CD14-positive monocyte (primary cell): Measurements from ENCODE around the gene RSPO3. TPM values are rescaled to one million over a fixed set of nuclear protein-coding genes. Genes with fewer than 3 reads are reported as not detected.

Experiments
- DNase-seq, 3 donors: peaks; one replicate each; pipeline ENCODE4 v3.0.0-alpha.2; 2011 to 2022
- H2AFZ ChIP-seq: 2 replicates; pipeline ENCODE4 v1.6.0; 2012; ENCODE audit warnings: mild to moderate bottlenecking, low read depth, low read length, inconsistent platforms; ENCODE audit not compliant: insufficient read depth, poor library complexity, severe bottlenecking
- H3K27ac ChIP-seq, 2 donors: 1 replicate in 1 of 2; 2 replicates in 1 of 2; pipeline ENCODE4 v1.5.1; 2012 to 2013; ENCODE audit warnings: low read length in 2 of 2, control low read depth in 1 of 2, inconsistent platforms in 1 of 2, low read depth in 1 of 2, mild to moderate bottlenecking in 1 of 2
- H3K27me3 ChIP-seq, 2 donors: one replicate each; pipeline versions ENCODE4 v1.6.0 to v1.6.1; 2011 to 2013; ENCODE audit warnings: low read length in 2 of 2; ENCODE audit not compliant: control insufficient read depth in 2 of 2, insufficient read depth in 2 of 2
- H3K36me3 ChIP-seq, 2 donors: replicated peaks in 1 of 2; 1 replicate in 1 of 2; 2 replicates in 1 of 2; pipeline versions ENCODE4 v1.5.1 to v1.6.1; 2012 to 2013; ENCODE audit warnings: low read length in 2 of 2, control low read depth in 1 of 2, inconsistent platforms in 1 of 2, mild to moderate bottlenecking in 1 of 2; ENCODE audit not compliant: insufficient read depth in 2 of 2, control insufficient read depth in 1 of 2
- H3K4me1 ChIP-seq, 2 donors: 1 replicate in 1 of 2; 2 replicates in 1 of 2; pipeline versions ENCODE4 v1.5.1 to v1.6.1; 2012 to 2013; ENCODE audit warnings: low read length in 2 of 2, control low read depth in 1 of 2, inconsistent platforms in 1 of 2, mild to moderate bottlenecking in 1 of 2, moderate library complexity in 1 of 2; ENCODE audit not compliant: insufficient read depth in 2 of 2, control insufficient read depth in 1 of 2
- H3K4me2 ChIP-seq: replicated peaks from 2 replicates; pipeline ENCODE3; 2012; ENCODE audit warnings: low read length, moderate library complexity, mild to moderate bottlenecking; ENCODE audit not compliant: poor library complexity, severe bottlenecking; ENCODE audit errors: extremely low read depth
- H3K4me3 ChIP-seq, 3 experiments: fragments of 200-600 bp in 1 of 3; sonication (generic) in 1 of 3; replicated peaks in 1 of 3; 1 replicate in 2 of 3; 2 replicates in 1 of 3; pipeline ENCODE4 v1.5.1; 2011 to 2013; ENCODE audit warnings: low read length in 3 of 3, mild to moderate bottlenecking in 3 of 3, control low read depth in 2 of 3, low read depth in 2 of 3, inconsistent platforms in 1 of 3, moderate library complexity in 1 of 3
- H3K79me2 ChIP-seq: 2 replicates; pipeline ENCODE4 v1.6.0; 2012; ENCODE audit warnings: mild to moderate bottlenecking, control low read depth, inconsistent platforms, low read length, moderate library complexity; ENCODE audit not compliant: insufficient read depth
- H3K9ac ChIP-seq: 2 replicates; pipeline ENCODE4 v1.6.0; 2017; ENCODE audit warnings: low read length, mild to moderate bottlenecking; ENCODE audit not compliant: insufficient read depth, poor library complexity, severe bottlenecking
- H3K9me3 ChIP-seq, 2 donors: replicated peaks in 1 of 2; 1 replicate in 1 of 2; 2 replicates in 1 of 2; pipeline versions ENCODE4 v1.5.1 to v1.6.1; 2012 to 2013; ENCODE audit warnings: low read length in 2 of 2, control low read depth in 1 of 2; ENCODE audit not compliant: control insufficient read depth in 1 of 2, insufficient read depth in 1 of 2
- H4K20me1 ChIP-seq: 2 replicates; pipeline ENCODE4 v1.6.0; 2012; ENCODE audit warnings: mild to moderate bottlenecking, low read length, control low read depth, moderate library complexity; ENCODE audit not compliant: insufficient read depth
- H3K27ac Mint-ChIP-seq, 7 donors: one replicate each; pipeline ENCODE4 v1.8.0; 2020; ENCODE audit warnings: mild to moderate bottlenecking in 7 of 7, mixed read lengths in 7 of 7, moderate library complexity in 6 of 7, inconsistent platforms in 2 of 7
- H3K27me3 Mint-ChIP-seq, 3 donors: one replicate each; pipeline ENCODE4 v1.8.0; 2021 to 2022; ENCODE audit warnings: low read depth in 3 of 3, mild to moderate bottlenecking in 3 of 3, mixed read lengths in 3 of 3, moderate library complexity in 3 of 3, inconsistent platforms in 1 of 3
- H3K36me3 Mint-ChIP-seq, 2 donors: one replicate each; pipeline ENCODE4 v1.8.0; 2020; ENCODE audit warnings: mixed read lengths in 2 of 2, inconsistent platforms in 1 of 2, mild to moderate bottlenecking in 1 of 2
- H3K4me1 Mint-ChIP-seq: one replicate; pipeline ENCODE4 v1.8.0; 2020; ENCODE audit warnings: mild to moderate bottlenecking, mixed read lengths
- H3K4me3 Mint-ChIP-seq, 2 donors: one replicate each; pipeline ENCODE4 v1.8.0; 2020; ENCODE audit warnings: mild to moderate bottlenecking in 2 of 2, mixed read lengths in 2 of 2, moderate library complexity in 1 of 2
- H3K9me3 Mint-ChIP-seq, 7 donors: one replicate each; pipeline ENCODE4 v1.8.0; 2020 to 2022; ENCODE audit warnings: mixed read lengths in 7 of 7, mild to moderate bottlenecking in 6 of 7, moderate library complexity in 6 of 7, inconsistent platforms in 2 of 7
- CTCF ChIP-seq: fragments of 200-600 bp; IDR thresholded peaks from one replicate; pipeline ENCODE4 v1.8.0; 2022; ENCODE audit warnings: antibody characterized with exemption, mild to moderate bottlenecking
- WGBS: methylation state at CpG from one replicate; pipeline ENCODE4 v1.1.5; 2013; ENCODE audit warnings: missing lambda C conversion rate; ENCODE audit not compliant: insufficient coverage; 5-methylcytosine and 5-hydroxymethylcytosine counted together
- intact Hi-C, 2 donors: fragments of 100-400 bp; cut with micrococcal nuclease; formaldehyde crosslinking; loops; one replicate each; pipeline versions ENCODE4 v1.15.0 to v1.15.1; 2023
- polyA plus RNA-seq, 3 donors: library from polyadenylated mRNA; depleted of rRNA in 1 of 3; unstranded in 2 of 3; stranded (reverse) in 1 of 3; fragments of 300-500 nt in 2 of 3; fragments of >200 nt in 1 of 3; fragmentation: Illumina TruSeq in 2 of 3; gene quantifications; 1 replicate in 2 of 3; 2 replicates in 1 of 3; pipeline ENCODE4 v1.2.3, GENCODE V29; 2012 to 2021

Gene RSPO3
- polyA plus RNA-seq, 3 donors, result not detected

- no peaks in the 10 kb centered on the region for H3K36me3 ChIP-seq
- intact Hi-C loops, result no loop called here
- no peak for DNase-seq
- H3K36me3 Mint-ChIP-seq, result no peaks in the 10 kb centered on the region
- no peaks in the 10 kb centered on the region for H3K79me2 ChIP-seq
- no CpG with 5 or more reads among the region's 3 CpGs for WGBS
- H3K27ac ChIP-seq, result no peak overlapping the region
- no peak overlapping the region for H3K4me2 ChIP-seq
- no peaks in the 10 kb centered on the region for H3K27me3 Mint-ChIP-seq
- H2AFZ ChIP-seq, result no peak overlapping the region
- H3K27me3 ChIP-seq, result peaks cover 0 to 2% of the 10 kb centered on the region in 2 donors
- no peak overlapping the region for H3K27ac Mint-ChIP-seq
- H3K4me1 ChIP-seq, result no peaks in the 10 kb centered on the region
- H3K4me1 Mint-ChIP-seq, result peaks cover 7% of the 10 kb centered on the region
- H3K9ac ChIP-seq, result no peak overlapping the region
- no peaks in the 10 kb centered on the region for H4K20me1 ChIP-seq
- H3K9me3 Mint-ChIP-seq, result peaks cover 2 to 4% (median 3%) of the 10 kb centered on the region in 7 donors
- H3K4me3 Mint-ChIP-seq, result no peak overlapping the region
- H3K9me3 ChIP-seq, result peaks cover 0 to 4% of the 10 kb centered on the region in 2 donors
- no peak overlapping the region for H3K4me3 ChIP-seq
- TF ChIP-seq CTCF, result no peak
These were observed 67.0 kb downstream of the RSPO3 start for GRCh38 chr6:127185437-127185995.

- Histone ChIP-seq H3K9ac (no peak overlapping the region), H3K4me3 (no peak overlapping the region), H3K36me3 (no peaks in the 10 kb centered on the region), H3K4me2 (no peak overlapping the region), H3K27me3 (peaks cover 0 to 2% of the 10 kb centered on the region in 2 donors), H3K27ac (no peak overlapping the region), H3K4me1 (peaks cover 3 to 4% of the 10 kb centered on the region in 2 donors), H3K79me2 (no peaks in the 10 kb centered on the region), H2AFZ (no peak overlapping the region), H4K20me1 (no peaks in the 10 kb centered on the region), H3K9me3 (peaks cover 0 to under 1% of the 10 kb centered on the region in 2 donors)
- peak; percentile 60 to 63 (median 60) for DNase-seq
- peak; percentile 80 for TF ChIP-seq CTCF
- Mint-ChIP-seq H3K27ac (no peak overlapping the region), H3K4me3 (no peak overlapping the region), H3K4me1 (peaks cover 11% of the 10 kb centered on the region), H3K9me3 (peaks cover under 1 to 1% (median 1%) of the 10 kb centered on the region in 7 donors), H3K36me3 (no peaks in the 10 kb centered on the region), H3K27me3 (no peaks in the 10 kb centered on the region)
- intact Hi-C loops, result loop anchor here in 1 of 2 donors (2.0 kb wide), 1 partner anchor 80 kb away; the partner anchor contains the start of gene RNF146
- 32% methylated on average over 4 of the region's 6 CpGs for WGBS
These were observed 68.4 kb downstream of the RSPO3 start for GRCh38 chr6:127186889-127187288.
